ENCODE results near the gene DZIP1L. TPM values are rescaled to one million over a fixed set of nuclear protein-coding genes. Genes with fewer than 3 reads are reported as not detected.

The DZIP1L gene
- total and polyA plus RNA-seq, 10 donors = 0.85 to 38.6 (median 12.4) TPM

DNA sequence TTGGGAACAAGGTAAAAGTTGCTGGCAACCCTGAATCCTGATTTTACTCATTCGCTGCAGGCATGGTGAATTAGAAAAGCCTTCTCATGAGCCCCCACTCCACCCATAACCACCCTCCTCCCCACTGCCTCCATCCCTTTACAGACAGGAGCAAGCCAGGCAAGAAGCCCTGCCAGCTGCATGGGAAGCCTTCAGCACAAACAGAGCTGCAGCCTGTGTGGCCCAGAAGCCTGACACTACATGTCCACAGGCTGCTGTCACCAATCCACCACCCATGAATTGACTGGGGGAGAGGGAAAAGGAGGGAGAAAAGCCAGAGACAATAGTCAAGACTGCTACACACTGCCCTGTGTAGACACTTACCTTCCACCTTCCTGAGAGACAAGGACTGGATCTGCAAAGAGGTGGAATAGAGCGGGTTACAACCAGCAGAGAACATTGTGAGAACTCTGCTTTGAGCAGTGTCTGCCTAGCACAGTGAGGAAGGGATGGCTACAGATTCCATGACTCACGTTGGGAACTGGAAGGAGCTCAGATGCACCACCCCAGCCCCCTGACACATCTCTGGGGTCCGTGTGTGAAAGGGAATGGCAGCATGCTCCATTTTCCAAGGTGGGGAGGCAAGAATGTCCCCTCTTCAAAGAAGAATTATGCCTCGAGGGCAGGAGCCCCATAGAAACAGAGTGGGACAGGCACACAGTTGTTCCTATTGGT lies 33.9 kb downstream of the DZIP1L start:
- Histone ChIP-seq H3K9me3 (no peaks in the 10 kb centered on the region), H3K36me3 (peaks cover 0 to 40% (median 2%) of the 10 kb centered on the region in 6 donors), H3K27ac (peak overlapping the region in 4 of 8 donors; percentile 1 to 55 (median 24)), H3K27me3 (replicated peaks in 1 of 7) (no peaks in the 10 kb centered on the region), H3K4me3 (peak overlapping the region in 2 of 8 donors; percentile 4 to 46), H3K4me1 (peaks cover 0 to 23% (median 7%) of the 10 kb centered on the region in 6 donors)
- no peak for DNase-seq
- intact Hi-C loops (cut with DNase I; ENCODE audit: low total_unique reads) = no loop called here
- TF ChIP-seq CTCF (IDR thresholded peaks at IDR 0.05 in 8 of 11, conservative IDR thresholded peaks at IDR 0.05 in 3 of 11) (no peak), POLR2A (IDR thresholded peaks at IDR 0.05) (no peak), POLR2AphosphoS5 (IDR thresholded peaks at IDR 0.05) (no peak)
- WGBS, 5 donors = 69 to 89% (median 77%) methylated on average over 5 of the region's 5 CpGs

GRCh38 chr3:138079901-138080300 lies 35.5 kb downstream of the DZIP1L start:
- WGBS, 5 donors = 87 to 96% (median 92%) methylated on average over 5 of the region's 5 CpGs
- DNase-seq = no peak
- Histone ChIP-seq H3K4me1 (peaks cover 0 to 23% (median 7%) of the 10 kb centered on the region in 6 donors), H3K27ac (no peak overlapping the region), H3K27me3 (replicated peaks in 1 of 7) (no peaks in the 10 kb centered on the region), H3K9me3 (no peaks in the 10 kb centered on the region), H3K36me3 (peaks cover 0 to 47% (median 2%) of the 10 kb centered on the region in 6 donors), H3K4me3 (no peak overlapping the region)
- intact Hi-C loops (cut with DNase I; ENCODE audit: low total_unique reads) = no loop called here
- TF ChIP-seq POLR2A (IDR thresholded peaks at IDR 0.05) (no peak), POLR2AphosphoS5 (IDR thresholded peaks at IDR 0.05) (no peak), CTCF (IDR thresholded peaks at IDR 0.05 in 8 of 11, conservative IDR thresholded peaks at IDR 0.05 in 3 of 11) (no peak)

GRCh38 chr3:138078901-138079344 lies 36.5 kb downstream of the DZIP1L start:
- H3K4me3 ChIP-seq = no peak overlapping the region
- DNase-seq = no peak
- H3K36me3 ChIP-seq = peaks cover 0 to 47% (median under 1%) of the 10 kb centered on the region in 6 donors
- H3K27me3 ChIP-seq (replicated peaks in 1 of 7) = no peaks in the 10 kb centered on the region
- no peaks in the 10 kb centered on the region for H3K9me3 ChIP-seq
- peaks cover 0 to 23% (median 7%) of the 10 kb centered on the region in 6 donors for H3K4me1 ChIP-seq
- TF ChIP-seq CTCF (IDR thresholded peaks at IDR 0.05 in 8 of 11, conservative IDR thresholded peaks at IDR 0.05 in 3 of 11) (no peak), POLR2AphosphoS5 (IDR thresholded peaks at IDR 0.05) (no peak), POLR2A (IDR thresholded peaks at IDR 0.05) (no peak)
- intact Hi-C loops (cut with DNase I; ENCODE audit: low total_unique reads) = no loop called here
- 0 to 83% (median 0%) methylated on average over 1 of the region's 1 CpG for WGBS, 5 donors
- no peak overlapping the region for H3K27ac ChIP-seq

- H3K9me3 ChIP-seq = no peaks in the 10 kb centered on the region
- WGBS, 5 donors = 73 to 92% (median 86%) methylated on average over 4 of the region's 4 CpGs
- peaks cover 0 to 52% (median 0%) of the 10 kb centered on the region in 6 donors for H3K36me3 ChIP-seq
- TF ChIP-seq CTCF (IDR thresholded peaks at IDR 0.05 in 8 of 11, conservative IDR thresholded peaks at IDR 0.05 in 3 of 11) (no peak), POLR2AphosphoS5 (IDR thresholded peaks at IDR 0.05) (no peak), POLR2A (IDR thresholded peaks at IDR 0.05) (no peak)
- no peak for DNase-seq
- H3K27me3 ChIP-seq (replicated peaks in 1 of 7) = no peaks in the 10 kb centered on the region
- H3K4me3 ChIP-seq = no peak overlapping the region
- intact Hi-C loops (cut with DNase I; ENCODE audit: low total_unique reads) = no loop called here
- no peak overlapping the region for H3K27ac ChIP-seq
- H3K4me1 ChIP-seq = peaks cover 0 to 18% (median 7%) of the 10 kb centered on the region in 6 donors
Measured at GRCh38 chr3:138078096-138078495, 37.3 kb downstream of the DZIP1L start.

Data from spleen (tissue), 11 donors.